ENCODE data around the gene DLX4. TPM values are rescaled to one million over a fixed set of nuclear protein-coding genes. Genes with fewer than 3 reads are reported as not detected.
A peak's percentile ranks its signal among the peaks of the same experiment; 100 is the strongest.

Gene DLX4
- total RNA-seq, 1 donor from 2014 or later, result 2.1 TPM

GRCh38 chr17:49939318-49939717 is 29.7 kb upstream of the DLX4 start:
- Histone ChIP-seq H3K9me3 (no peaks in the 10 kb centered on the region), H3K4me1 (no peaks in the 10 kb centered on the region), H3K27ac (no peak overlapping the region), H3K27me3 (peaks cover 7% of the 10 kb centered on the region), H3K36me3 (no peaks in the 10 kb centered on the region), H3K4me3 (no peak overlapping the region)
- intact Hi-C loops (cut with DNase I), result no loop called here
- DNase-seq (no peak), ATAC-seq (peak; percentile 59)
- TF ChIP-seq, protein P1, sequence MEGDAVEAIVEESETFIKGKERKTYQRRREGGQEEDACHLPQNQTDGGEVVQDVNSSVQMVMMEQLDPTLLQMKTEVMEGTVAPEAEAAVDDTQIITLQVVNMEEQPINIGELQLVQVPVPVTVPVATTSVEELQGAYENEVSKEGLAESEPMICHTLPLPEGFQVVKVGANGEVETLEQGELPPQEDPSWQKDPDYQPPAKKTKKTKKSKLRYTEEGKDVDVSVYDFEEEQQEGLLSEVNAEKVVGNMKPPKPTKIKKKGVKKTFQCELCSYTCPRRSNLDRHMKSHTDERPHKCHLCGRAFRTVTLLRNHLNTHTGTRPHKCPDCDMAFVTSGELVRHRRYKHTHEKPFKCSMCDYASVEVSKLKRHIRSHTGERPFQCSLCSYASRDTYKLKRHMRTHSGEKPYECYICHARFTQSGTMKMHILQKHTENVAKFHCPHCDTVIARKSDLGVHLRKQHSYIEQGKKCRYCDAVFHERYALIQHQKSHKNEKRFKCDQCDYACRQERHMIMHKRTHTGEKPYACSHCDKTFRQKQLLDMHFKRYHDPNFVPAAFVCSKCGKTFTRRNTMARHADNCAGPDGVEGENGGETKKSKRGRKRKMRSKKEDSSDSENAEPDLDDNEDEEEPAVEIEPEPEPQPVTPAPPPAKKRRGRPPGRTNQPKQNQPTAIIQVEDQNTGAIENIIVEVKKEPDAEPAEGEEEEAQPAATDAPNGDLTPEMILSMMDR (IDR thresholded peaks at IDR 0.05), result no peak

GRCh38 chr17:49941427-49941826 is 27.6 kb upstream of the DLX4 start:
- peaks cover 20% of the 10 kb centered on the region for H3K27me3 ChIP-seq
- TF ChIP-seq, protein P1 (IDR thresholded peaks at IDR 0.05), result no peak
- H3K36me3 ChIP-seq, result no peaks in the 10 kb centered on the region
- no peak overlapping the region for H3K4me3 ChIP-seq
- ATAC-seq (no peak), DNase-seq (no peak)
- intact Hi-C loops (cut with DNase I), result no loop called here
- no peaks in the 10 kb centered on the region for H3K4me1 ChIP-seq
- H3K27ac ChIP-seq, result no peak overlapping the region
- H3K9me3 ChIP-seq, result no peaks in the 10 kb centered on the region

- Histone ChIP-seq H3K36me3 (no peaks in the 10 kb centered on the region), H3K27ac (no peak overlapping the region), H3K4me1 (no peaks in the 10 kb centered on the region), H3K27me3 (peaks cover 25% of the 10 kb centered on the region), H3K9me3 (no peaks in the 10 kb centered on the region), H3K4me3 (no peak overlapping the region)
- ATAC-seq (no peak), DNase-seq (no peak)
- intact Hi-C loops (cut with DNase I), result no loop called here
- TF ChIP-seq, protein P1 (IDR thresholded peaks at IDR 0.05), result no peak
Measured at GRCh38 chr17:49942947-49943346, 26.0 kb upstream of the DLX4 start.

DNA sequence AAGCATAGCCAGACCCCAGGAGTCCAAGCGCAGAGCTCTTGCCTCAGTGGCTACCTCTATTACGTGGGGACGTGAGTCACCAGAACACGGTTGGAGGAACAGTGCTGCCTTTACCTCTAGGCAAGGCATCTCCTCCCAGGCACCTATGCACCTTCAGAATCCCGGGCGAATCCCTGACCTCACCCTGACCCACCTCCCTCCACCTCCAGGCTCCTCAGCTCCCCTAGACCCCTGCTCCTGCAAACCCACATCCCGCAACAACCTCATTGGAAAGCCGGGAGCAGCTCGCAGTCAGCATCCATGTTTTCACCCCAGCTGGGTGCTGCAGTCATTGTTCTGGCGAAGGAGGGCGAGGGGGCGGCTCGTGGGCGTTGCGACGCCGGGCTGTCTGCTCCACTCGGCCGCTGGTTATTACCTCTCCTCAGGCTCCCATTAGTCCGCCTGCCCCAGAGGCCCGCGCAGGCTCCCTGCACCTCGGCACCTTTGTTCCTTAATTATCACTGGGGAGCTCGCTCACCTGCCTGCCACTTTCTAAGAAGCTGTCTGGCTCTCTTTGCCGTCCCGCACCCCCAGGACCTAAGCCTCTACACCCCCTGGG is 24.6 kb upstream of the DLX4 start:
- no peak overlapping the region for H3K27ac ChIP-seq
- no peaks in the 10 kb centered on the region for H3K9me3 ChIP-seq
- no peak for ATAC-seq
- TF ChIP-seq, protein P1 (IDR thresholded peaks at IDR 0.05), result no peak
- H3K27me3 ChIP-seq, result peaks cover 25% of the 10 kb centered on the region
- DNase-seq, result no peak
- H3K4me3 ChIP-seq, result no peak overlapping the region
- H3K4me1 ChIP-seq, result no peaks in the 10 kb centered on the region
- no peaks in the 10 kb centered on the region for H3K36me3 ChIP-seq
- intact Hi-C loops (cut with DNase I), result no loop called here

GRCh38 chr17:49946208-49946607 is 22.8 kb upstream of the DLX4 start:
- H3K9me3 ChIP-seq, result no peaks in the 10 kb centered on the region
- no peaks in the 10 kb centered on the region for H3K36me3 ChIP-seq
- ATAC-seq, result peak; percentile 9
- H3K4me1 ChIP-seq, result no peaks in the 10 kb centered on the region
- peaks cover 34% of the 10 kb centered on the region for H3K27me3 ChIP-seq
- TF ChIP-seq, protein P1 (IDR thresholded peaks at IDR 0.05), result no peak
- H3K27ac ChIP-seq, result no peak overlapping the region
- intact Hi-C loops (cut with DNase I), result no loop called here
- H3K4me3 ChIP-seq, result no peak overlapping the region
- no peak for DNase-seq
